ENCODE data around the gene EML2.

EML2 gene

DNA sequence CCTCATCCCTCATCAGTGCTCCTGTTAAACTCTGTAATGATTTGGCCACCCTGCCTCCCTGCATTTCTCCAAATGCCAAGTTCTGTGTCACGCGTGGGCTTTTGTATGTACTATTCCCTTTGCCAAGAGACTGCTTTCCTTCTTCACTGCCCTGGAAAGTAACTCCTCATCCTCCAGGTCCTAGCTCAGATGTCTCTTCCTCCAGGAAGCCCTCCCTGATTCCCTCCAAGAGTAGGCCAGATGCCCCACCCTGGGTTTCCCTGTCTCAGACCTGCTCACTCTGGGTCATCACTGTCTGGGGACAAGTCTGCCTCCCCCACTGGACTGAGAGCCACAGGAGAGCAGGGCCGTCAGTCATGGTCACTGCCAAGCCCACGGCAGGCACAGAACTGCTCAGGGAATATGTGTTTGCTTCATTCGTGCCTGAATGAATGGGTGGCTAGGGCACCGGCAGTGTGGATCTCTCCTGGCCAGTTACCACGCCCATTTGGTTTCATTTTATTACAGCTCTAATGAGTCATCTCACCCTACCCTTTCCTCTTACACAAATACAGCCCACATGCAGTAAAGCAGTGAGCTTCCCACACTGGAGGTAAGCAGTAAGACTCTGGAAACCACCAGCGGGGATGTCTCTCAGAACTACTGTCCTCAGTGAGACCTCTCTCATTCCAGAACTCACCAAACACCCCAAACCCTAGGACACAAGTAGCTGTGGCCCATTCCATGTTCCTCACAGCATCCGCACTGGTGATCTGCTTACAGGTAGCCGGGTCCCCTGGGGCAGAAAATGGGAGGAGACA is 25.1 kb downstream of the EML2 start:
- no peak for DNase-seq

DNA sequence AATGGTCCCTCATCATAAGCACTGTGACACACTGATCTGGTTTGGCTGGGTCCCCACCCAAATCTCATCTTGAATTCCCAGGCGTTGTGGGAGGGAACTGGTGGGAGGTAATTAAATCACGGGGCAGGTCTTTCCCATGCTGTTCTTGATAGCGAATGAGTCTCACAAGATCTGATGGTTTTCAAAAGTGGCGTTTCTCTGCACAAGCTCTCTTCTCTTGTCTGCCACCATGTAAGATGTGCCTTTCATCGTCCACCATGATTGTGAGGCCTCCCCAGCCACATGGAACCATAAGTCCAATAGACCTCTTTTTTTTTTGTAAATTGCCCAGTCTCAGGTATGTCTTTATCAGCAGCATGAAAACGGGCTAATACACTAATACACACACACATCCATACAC is 30.2 kb downstream of the EML2 start:
- DNase-seq, result no peak

DNA sequence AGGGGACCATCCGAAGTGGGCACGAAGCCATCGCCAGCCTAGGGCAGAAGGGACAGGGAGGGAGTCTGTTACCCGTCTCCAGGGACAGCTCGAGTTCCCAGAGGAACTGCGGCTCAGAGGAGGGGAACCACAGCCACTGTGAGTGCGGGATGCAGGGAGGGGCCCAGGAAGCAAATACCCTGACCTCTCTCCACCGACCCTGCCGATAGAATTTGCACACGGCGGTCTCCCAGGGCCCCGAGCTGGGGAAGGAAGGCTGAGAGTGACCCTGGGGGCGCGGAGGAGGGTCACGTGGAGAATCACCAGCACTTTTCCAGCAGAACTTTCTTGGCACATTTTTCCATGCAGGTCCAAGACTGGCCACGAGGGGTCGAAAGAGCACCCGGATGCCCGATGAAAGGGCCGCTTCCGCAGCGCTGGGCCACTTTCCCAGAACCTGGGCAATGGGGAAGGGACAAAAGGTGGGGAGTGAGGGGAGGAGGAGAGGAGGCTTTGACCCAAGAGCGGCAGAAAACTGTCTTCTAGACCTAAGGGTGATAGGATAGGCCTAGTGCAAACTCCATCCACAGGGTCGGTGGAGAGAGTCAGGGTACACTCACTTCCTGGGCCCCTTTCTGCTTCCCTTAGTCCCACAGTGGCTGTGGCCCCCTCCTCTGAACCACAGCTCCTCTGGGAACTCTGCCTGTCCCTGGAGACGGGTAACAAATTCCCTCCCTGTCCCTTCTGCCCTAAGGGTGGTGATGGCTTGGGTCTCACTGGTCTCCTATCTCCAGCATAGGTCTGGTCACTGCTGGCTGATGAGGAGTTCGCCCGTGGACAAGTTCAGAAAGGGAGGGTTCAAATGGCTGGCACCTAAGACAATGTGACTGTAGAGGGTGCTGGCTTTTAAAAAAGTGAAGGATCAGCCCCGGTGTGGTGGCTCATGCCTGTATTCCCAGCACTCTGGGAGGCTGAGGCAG is 31.8 kb downstream of the EML2 start:
- DNase-seq, result peak; percentile 77

DNA sequence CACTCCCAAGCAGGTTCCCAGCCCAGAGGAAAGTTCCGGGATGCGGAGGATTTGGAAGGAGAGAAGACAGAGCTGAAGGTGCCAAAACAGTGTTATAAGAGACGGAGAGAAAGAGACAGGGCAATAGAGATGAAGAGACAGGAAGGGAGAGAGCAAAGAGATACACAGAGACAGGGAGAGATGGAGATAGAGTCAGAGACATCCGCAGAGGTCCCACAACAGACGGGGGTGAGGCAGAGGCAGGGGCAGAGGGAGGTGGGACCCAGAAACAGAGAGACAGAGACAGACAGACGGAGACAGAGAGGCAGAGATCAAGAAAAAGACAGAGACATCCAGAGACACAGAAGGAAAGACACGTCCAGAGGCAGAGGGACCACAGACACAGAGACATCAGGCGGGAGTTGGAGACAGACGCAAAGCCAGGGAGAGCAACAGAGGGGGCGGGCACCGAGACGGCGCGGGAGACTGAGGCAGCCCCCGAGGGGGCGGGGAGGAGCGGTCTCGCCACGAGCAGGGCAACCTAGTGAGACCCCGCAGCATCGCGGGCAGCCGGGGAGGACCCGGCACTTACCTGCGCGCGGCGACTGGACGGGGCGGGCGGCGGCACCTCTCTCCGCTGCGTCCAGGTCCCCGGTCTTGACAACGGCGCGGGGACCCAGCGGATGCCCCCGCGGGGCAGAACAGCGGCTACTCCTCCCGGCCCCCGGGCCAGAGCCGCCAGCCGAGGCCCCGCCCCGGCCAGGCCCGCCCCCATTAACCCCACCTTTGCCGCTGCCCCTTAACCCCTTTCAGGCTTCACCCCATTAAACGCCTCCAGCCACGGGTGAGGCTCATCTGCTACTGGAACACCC is 37.4 kb downstream of the EML2 start, which contains the start of gene GPR4:
Gene GPR4, minus strand, starts transcription at position 689 of the 851 bp plus-strand sequence. CDS start 10,346 bp downstream, outside the sequence.
- no peak for DNase-seq

DNA sequence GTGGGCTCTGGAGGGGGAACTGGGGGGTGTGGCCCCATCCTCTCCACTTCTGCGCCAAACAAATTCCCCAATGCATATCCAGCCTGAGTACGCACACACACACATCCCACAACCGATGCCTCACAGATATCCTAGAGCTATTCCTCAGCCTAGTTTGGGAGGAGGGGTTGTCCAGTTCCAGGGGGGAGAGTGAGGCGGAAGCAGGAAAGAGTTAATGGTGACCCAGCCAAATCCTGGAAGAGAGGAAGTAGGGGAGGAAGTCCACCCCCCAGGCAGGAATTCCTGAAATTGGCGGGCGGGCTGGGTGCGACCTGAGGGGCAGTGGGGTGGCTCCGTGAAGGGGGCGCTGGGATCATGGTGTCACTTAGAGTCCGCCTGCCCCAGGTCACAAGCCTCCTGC is 38.1 kb downstream of the EML2 start:
- DNase-seq, result no peak

DNA sequence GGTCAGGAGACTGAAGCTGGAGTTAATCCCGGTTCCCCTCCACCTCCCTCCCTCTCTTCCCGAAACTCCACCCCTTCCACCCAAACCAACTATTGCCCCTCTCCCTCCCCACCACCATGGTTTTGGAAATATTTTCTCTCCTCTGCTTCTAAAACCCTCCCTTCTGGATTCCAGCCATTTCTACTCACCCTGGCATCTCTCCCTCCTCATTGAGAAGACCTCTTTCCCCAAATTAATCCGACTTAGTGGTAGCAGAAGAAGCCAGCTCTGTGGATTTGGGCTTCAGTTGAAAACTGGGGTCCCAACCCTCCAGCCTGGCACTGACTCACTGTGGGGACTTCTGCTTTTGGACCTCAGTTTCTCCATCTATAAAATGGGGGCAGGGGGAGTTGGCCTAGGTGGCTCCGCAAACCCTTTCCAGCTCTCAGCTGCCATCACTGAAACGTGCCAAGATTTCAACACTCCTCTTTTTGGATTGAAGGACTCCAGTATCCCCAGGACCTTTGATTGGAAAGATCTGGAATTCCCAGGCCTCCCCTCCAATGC is 38.8 kb downstream of the EML2 start:
- no peak for DNase-seq

DNA sequence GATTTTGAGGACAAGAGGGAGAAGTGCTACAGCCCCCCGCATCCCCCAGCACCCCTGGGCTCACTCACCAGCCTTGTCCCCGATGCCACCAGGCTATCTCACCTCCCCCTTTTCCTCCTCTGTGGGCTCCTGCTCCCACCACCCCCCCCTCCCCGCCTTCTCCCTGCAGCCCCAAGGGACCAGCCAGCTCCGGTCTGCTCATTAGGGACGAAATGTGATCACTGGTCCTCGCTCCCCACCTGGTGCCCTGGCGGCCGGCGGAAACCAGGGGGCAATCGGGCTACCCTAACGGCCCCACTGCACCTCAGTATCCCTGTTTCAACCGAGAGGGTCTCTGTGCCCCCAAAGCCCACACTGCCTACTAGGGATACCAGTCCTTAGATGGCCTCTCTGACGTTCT is 39.9 kb downstream of the EML2 start:
- DNase-seq, result no peak

DNA sequence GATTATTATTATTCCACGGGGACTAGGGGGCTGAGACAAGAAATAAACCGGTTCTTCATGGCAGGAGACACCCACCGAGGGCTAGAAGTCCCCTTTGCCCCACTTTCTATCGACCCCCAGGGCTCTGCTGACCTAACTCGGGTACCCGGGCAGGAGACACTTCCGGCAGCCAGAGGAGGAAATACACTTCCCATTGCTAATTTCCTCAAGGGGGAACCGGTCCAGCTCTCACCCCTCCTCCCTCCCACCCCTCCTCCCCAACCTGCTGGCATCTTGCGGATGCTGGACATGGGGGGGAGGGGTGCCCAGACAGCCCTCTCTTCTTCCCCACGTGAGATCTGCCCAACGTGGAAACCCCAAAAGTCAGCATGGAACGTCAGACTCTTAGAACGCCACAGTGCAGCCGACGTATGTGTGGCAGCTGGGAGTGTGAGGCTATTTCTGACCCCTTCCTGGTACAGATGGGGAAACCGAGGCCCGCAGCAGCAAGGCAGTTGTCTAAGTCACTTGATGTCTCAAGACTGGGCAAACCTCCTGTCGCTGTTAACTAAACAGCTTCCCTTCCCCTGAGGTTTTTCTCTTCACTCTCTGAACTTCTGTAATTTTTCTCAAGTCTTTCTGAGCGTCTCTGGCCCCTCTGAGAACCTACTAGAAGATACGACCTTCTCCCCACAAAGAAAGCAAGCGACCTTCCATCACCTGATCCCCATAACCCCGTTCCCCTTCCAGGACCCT is 40.8 kb downstream of the EML2 start:
- no peak for DNase-seq

DNA sequence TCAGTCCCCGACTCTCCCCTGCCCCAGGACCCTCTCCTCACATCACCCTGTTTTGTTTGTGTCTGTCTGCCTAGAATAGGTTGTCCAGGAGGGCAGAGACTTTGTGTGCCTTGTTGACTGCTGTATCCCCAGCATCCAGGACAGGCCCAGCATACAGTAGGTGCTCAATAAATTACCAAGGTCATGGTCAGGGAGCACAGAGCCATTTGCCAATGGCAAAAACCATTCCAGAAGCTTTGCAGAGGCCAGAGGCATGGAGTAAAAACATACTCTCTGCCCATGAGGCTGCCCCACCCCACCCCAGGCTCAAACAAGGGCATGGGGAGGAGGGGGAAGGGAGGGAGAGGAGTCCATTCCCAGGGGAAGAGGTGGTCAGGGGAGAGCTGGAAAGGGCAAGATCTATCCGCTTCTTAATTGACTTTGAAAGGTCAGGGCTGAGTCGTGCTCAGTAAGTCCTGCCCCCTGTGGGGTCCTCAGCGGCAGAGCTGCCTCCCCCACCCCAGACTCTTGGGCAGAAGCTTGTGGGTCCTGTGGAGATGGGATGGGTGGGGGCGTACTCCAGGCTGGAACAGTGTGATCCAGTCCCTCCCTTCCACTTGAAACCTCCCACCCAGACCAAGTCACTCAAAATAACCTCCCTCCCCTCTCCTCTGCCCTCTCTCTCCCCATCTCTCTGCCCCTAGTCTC is 41.6 kb downstream of the EML2 start:
- no peak for DNase-seq

DNA sequence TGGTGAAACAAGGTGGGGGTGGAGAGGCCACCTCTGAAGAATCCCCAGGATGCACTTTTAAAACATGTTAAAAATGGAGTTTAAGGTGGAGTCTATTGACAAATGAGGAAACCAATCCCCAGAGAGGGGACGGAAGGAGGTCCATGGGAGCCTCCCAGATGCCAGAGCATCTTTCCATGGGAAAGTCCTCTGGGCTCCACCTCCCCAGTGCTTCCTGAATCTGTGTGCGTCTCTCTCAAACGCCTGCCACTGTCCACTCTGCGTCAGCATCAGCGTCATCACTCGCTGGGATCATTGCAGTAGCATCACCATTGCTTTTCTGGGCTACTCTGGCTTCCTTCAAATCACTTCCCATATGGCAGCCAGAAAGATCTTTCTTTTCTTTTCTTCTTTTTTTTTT is 43.4 kb downstream of the EML2 start:
- no peak for DNase-seq

DNA sequence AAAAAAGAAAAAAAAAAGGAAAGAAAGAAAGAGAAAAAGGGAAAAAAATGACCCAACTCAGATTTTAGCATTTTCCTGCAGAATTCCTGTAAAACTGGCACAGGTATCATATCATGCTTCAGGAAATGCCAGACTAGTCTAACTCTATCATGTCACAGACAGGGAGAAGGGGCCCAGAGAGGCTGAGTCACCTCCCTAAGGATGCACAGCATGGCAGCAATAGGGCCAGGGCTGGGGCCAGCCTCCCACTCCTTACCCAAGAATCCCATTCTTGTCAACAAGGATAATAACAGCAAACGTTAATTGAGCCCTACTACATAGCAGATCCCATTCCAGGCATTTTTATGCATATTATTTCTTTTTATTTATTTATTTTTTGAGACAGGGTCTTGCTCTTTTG is 45.7 kb downstream of the EML2 start:
- DNase-seq, result no peak

DNA sequence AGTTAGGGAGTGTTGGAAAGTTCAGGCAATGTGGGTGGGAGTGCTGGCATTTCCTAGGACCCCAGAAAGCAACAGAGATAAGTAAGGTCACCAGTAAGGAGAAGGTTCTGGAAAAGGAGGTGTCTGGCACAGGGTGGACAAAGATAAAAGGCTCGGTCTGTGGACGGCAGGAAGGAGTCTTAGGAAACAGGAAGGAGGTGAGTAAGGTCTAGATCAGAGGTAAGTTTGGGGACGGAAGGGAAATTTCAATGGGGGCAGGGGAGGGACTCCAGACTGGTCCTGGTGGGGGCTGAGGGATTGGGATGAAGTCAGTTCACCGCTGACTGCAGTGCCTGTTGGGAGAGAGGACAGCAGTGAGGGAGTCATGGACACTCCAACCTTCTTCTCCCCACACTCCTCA is 46.8 kb downstream of the EML2 start:
- no peak for DNase-seq

DNA sequence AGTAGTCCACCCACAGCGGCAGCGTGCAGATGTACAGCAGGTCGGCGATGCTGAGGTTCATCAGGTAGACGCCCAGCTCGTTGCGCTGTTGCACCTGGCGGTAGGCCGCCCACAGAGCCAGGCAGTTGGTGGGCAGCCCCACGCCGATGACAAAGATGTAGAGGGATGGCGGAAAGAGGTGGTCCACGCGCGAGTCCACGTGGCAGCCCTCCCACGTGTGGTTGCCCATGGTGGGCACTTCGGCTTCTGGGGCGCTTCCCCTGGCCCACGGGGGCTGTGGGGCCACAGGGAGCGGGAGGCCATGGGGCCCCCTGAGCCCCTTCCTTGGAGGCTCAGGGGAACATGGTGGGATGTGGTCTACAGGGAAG is 47.6 kb downstream of the EML2 start:
- DNase-seq, result no peak

DNA sequence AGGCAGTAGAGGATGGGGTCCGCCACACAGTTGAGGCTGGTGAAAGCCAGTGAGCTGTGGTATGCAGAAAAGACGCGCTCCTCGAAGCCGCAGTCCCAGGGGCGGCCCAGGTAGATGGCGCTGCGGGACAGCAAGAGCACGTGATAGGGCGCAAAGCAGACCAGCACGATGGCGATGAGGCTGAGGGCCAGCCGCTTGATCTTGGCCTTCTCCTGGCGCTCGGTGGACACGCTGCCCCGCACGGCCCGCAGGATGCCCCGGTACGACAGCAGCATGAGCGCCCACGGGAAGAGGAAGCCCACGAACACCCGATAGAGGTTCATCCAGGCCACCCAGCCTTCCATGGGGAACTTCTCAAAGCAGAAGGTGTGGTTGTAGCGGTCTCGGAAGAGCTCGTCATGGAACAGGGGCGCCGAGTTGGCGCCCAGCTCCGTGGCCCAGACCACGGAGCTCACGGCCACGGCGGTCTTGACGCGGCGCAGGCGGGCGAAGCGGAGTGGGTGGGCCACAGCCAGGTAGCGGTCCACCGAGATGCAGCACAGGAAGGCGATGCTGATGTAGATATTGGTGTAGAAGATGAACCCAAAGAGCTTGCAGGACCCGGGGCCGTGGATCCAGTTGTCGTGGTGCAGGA is 48.1 kb downstream of the EML2 start:
- DNase-seq, result peak; percentile 70

DNA sequence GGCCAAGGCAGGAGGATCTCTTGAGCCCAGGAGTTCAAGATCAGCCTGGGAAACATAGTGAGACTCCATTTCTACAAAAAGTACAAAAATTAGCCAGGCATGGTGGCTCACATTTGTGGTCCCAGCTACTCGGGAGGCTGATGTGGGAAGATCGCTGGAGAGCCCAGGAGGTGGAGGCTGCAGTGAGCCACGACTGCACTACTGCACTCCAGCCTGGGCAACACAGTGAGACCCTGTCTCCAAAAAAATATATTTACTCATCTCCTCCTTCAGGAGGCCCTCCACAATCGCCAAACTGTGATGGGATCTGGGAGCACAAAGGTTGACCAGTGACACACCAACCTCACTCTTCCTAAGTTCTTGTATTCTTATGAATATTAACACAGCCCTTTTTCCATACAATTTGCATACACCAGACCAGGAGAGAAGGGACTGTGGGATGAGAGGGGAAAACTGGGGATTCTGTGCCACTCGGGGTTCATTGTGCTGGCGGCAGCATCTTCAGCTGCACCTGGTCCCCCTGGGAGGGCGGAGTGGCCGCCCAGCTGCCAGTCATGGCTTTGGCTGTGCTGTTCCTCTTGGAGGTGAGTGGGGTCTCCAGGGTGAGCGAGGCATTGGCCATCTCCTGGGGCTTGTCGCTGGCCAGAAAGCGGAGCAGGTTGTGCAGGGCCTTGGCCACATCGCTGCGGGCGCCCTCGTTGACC is 48.7 kb downstream of the EML2 start:
- no peak for DNase-seq

DNA sequence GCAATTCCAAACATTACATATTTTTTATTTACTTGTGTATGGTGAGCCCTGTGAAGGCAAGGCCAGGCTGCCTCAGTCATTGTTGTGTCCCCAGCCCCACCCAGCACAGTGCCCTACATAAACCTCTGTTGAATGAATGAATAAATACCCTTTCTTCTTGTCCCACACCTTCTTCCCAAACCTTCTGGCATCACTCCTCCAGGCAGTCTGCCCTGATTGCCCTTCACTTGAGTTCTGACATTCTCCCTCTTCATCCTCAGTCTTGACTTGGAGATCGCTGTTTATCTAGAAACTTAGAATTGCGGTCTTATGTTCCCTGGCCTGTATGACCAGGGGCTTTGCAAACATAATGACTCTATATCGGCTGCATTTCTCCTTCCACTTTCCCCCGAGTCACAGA is 49.4 kb downstream of the EML2 start:
- DNase-seq, result no peak

DNA sequence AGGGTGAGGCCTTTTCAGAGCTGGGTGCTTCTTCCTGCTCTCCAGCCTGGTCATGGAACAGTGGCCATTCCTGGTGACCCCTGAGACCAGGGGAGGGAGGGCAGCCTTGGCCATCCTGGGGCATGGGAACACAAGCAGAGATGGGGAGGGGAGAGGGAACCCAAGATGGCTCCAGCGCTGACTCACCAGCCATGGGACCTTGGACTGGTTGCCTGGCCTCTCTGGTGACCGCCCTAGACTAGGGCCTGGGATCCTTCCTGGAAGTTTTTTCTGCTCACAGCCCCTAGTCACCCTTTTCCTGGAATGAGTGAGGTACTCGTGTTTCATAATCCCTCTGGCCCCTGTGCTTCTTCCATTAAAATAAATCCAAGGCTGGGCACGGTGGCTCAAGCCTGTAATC is 51.3 kb downstream of the EML2 start:
- no peak for DNase-seq

DNA sequence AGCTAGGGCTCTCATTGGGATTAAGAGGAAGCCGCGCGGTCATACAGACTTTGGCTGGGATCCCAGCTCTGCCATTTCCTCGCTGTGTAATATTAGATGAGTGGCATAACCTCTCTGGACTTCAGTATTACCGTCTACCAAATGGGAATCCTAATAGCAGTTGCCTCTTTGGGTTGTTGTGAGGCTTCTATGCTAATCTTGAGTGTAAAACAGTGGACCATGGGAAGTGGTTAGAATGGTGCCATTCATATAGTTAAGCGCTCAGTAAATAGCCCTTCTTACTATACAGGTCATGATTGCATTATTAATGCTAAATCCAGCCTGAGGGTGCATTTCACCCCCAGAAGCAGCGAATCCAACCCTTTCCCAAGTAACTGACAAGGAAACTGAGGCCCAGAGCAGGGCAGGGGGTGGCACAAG is 54.0 kb downstream of the EML2 start:
- no peak for DNase-seq

DNA sequence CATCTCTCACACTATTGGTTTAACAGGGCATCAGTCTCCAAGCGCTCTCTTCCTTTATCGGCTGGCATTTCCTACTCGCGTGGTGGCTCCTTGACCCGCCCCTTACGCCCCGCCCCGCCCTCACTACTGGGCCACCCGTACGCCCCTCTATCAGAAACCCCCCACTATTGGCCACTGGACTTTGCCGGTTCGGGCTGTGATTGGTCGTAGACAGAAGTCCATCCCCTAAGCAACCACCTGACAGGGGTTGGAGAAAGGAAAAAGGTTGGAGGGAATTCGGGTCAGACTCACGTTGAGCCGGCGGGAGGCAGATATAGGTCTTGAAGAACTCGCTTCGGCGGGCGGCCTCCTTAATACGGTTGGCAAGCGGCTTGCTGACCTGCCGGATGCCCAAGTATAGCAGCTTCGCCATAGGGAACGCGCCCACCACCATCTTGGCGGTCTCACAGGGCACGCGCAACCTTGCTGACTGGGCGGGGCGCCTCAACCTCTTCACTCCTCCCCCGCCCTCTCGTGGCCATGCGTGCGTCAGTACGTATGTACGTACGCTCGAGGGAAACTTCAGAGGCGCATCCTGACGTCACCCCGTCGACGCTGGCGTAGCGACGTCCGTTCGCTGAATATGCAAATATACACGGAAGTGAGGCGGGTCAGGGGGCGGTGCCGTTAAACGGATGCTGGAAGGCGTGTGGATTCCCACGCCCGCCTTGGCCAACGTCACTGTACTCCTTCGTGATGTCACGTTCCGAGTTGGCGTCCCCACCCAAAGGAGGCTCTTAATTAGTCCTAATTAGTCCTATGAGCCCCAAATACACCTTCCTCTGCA is 54.7 kb downstream of the EML2 start, which contains the start of gene OPA3:
Gene OPA3, minus strand, starts transcription at position 471 of the 826 bp plus-strand sequence. Its CDS starts 38 bp downstream, at position 433.
- DNase-seq, result peak; percentile 99
